Endothelial cell of umbilical vein (primary cell): Measurements from ENCODE around the gene MKLN1. TPM values are rescaled to one million over a fixed set of nuclear protein-coding genes. Genes with fewer than 3 reads are reported as not detected.

Source experiments
- BruUV-seq: library from RNA; stranded (reverse); fragments of 400-500 nt; replicated peaks from 2 replicates; lab custom pipeline; 2021; lab: Mats Ljungman, UMichigan
- CTCF ChIA-PET: fragments of 300-600, 350-600 bp; sonication (Branson Sonifier 250); formaldehyde crosslinking; loops from one replicate; lab custom pipeline; 2021; ENCODE audit warnings: antibody characterized with exemption, inconsistent platforms; lab: Charles Lee
- POLR2A ChIA-PET: fragments of 300-600, 350-600 bp; sonication (Branson Sonifier 250); formaldehyde crosslinking; loops from one replicate; lab custom pipeline; 2021; ENCODE audit warnings: antibody characterized with exemption, inconsistent platforms; lab: Charles Lee
- DNase-seq: peaks from one replicate; pipeline ENCODE4 v3.0.0-alpha.2; 2011; ENCODE audit warnings: low read depth, low spot score
- FAIRE-seq: peaks from 2 replicates; lab custom pipeline; 2011; peaks lifted over from hg19 to GRCh38; lab: Jason Lieb, UNC
- H2AFZ ChIP-seq: 2 replicates; pipeline ENCODE4 v1.6.0; 2012; ENCODE audit warnings: low read depth, low read length, control low read depth, inconsistent platforms
- H3K27ac ChIP-seq: 2 replicates; pipeline ENCODE4 v1.5.1; 2011; ENCODE audit warnings: low read depth, mild to moderate bottlenecking, control low read depth, low read length, moderate library complexity; ENCODE audit not compliant: insufficient read depth
- H3K27me3 ChIP-seq, 2 experiments: 2 replicates each; pipeline versions ENCODE4 v1.6.0 to v1.6.1; 2011; ENCODE audit warnings: low read length in 2 of 2, mixed read lengths in 1 of 2; ENCODE audit not compliant: control insufficient read depth in 2 of 2, insufficient read depth in 2 of 2
- H3K36me3 ChIP-seq, 2 experiments: 2 replicates in 1 of 2; 3 replicates in 1 of 2; pipeline ENCODE4 v1.5.1; 2011; ENCODE audit warnings: low read length in 2 of 2, mild to moderate bottlenecking in 1 of 2, moderate library complexity in 1 of 2; ENCODE audit not compliant: control insufficient read depth in 2 of 2, insufficient read depth in 2 of 2; ENCODE audit errors: extremely low read depth in 1 of 2
- H3K4me1 ChIP-seq: 3 replicates; pipeline ENCODE4 v1.5.1; 2011; ENCODE audit warnings: mild to moderate bottlenecking, low read length; ENCODE audit not compliant: control insufficient read depth, insufficient read depth; ENCODE audit errors: extremely low read depth
- H3K4me2 ChIP-seq: 2 replicates; pipeline ENCODE4 v1.6.1; 2011; ENCODE audit warnings: low read length, control low read depth, mixed read lengths; ENCODE audit not compliant: insufficient read depth
- H3K4me3 ChIP-seq, 3 experiments: fragments of 200-600 bp in 1 of 3; sonication (generic), shearing (Covaris generic) in 1 of 3; replicated peaks in 1 of 3; 2 replicates each; pipeline ENCODE4 v1.5.1; 2011 to 2016; ENCODE audit warnings: control low read depth in 3 of 3, low read length in 3 of 3, mild to moderate bottlenecking in 2 of 3, inconsistent platforms in 1 of 3, low read depth in 1 of 3, moderate library complexity in 1 of 3; ENCODE audit not compliant: insufficient read depth in 1 of 3
- H3K79me2 ChIP-seq: 2 replicates; pipeline ENCODE4 v1.6.0; 2012; ENCODE audit warnings: low read length, inconsistent platforms; ENCODE audit not compliant: control insufficient read depth, insufficient read depth
- H3K9ac ChIP-seq: replicated peaks from 2 replicates; pipeline ENCODE3; 2011; ENCODE audit warnings: low read length, control low read depth; ENCODE audit not compliant: insufficient read depth; ENCODE audit errors: extremely low read depth
- H3K9me1 ChIP-seq: replicated peaks from 3 replicates; pipeline ENCODE4 v1.6.0; 2011; ENCODE audit warnings: mild to moderate bottlenecking, low read length; ENCODE audit not compliant: control insufficient read depth, insufficient read depth; ENCODE audit errors: extremely low read depth
- H3K9me3 ChIP-seq: replicated peaks from 2 replicates; pipeline ENCODE4 v1.5.1; 2012; ENCODE audit warnings: low read length, inconsistent platforms; ENCODE audit not compliant: control insufficient read depth, insufficient read depth
- H4K20me1 ChIP-seq: replicated peaks from 2 replicates; pipeline ENCODE3; 2011; ENCODE audit warnings: mild to moderate bottlenecking, low read length; ENCODE audit not compliant: control insufficient read depth, insufficient read depth; ENCODE audit errors: extremely low read depth
- EZH2 ChIP-seq: IDR thresholded peaks from 2 replicates; pipeline ENCODE4 v1.6.1; 2012; ENCODE audit warnings: borderline replicate concordance, low read depth, mild to moderate bottlenecking, moderate library complexity, low read length, inconsistent platforms; ENCODE audit not compliant: severe bottlenecking
- FOS ChIP-seq: IDR thresholded peaks from 2 replicates; pipeline ENCODE4 v1.6.1; 2011; ENCODE audit warnings: mild to moderate bottlenecking, low read length, moderate library complexity, borderline replicate concordance; ENCODE audit not compliant: insufficient read depth
- GATA2 ChIP-seq: IDR thresholded peaks from 2 replicates; pipeline ENCODE4 v1.7.0; 2011; ENCODE audit warnings: low read depth, mild to moderate bottlenecking, moderate library complexity, mixed read lengths, low read length; ENCODE audit not compliant: insufficient read length, insufficient read depth
- JUN ChIP-seq: IDR thresholded peaks from 2 replicates; pipeline ENCODE4 v1.6.1; 2011; ENCODE audit warnings: borderline replicate concordance, low read depth; ENCODE audit not compliant: insufficient read length, insufficient read depth
- MYC ChIP-seq: IDR thresholded peaks from one replicate; pipeline ENCODE4 v1.6.1; 2011; ENCODE audit warnings: mild to moderate bottlenecking, low read depth, low read length
- POLR2A ChIP-seq: IDR thresholded peaks from 2 replicates; pipeline ENCODE4 v1.6.1; 2012; ENCODE audit warnings: low read depth, mild to moderate bottlenecking, control low read depth, low read length
- POLR2AphosphoS5 ChIP-seq: IDR thresholded peaks from 2 replicates; pipeline ENCODE4 v1.6.1; 2012; ENCODE audit warnings: low read depth, mild to moderate bottlenecking, control low read depth, low read length, moderate library complexity; ENCODE audit not compliant: insufficient read depth
- dilution Hi-C: fragments of 300-500 bp; cut with MboI; formaldehyde crosslinking; loops from one replicate; pipeline ENCODE4 v1.15.0; 2019; ENCODE audit warnings: low sequenced_read_pairs; ENCODE audit not compliant: extremely low pct_ligation_motif_present
- intact Hi-C: fragments of 100-400 bp; cut with micrococcal nuclease; formaldehyde crosslinking; loops from one replicate; pipeline ENCODE4 v1.10.0; 2022
- polyA plus RNA-seq, 4 experiments: library from polyadenylated mRNA; depleted of rRNA in 3 of 4; stranded (reverse) in 3 of 4; unstranded in 1 of 4; fragments of >200 nt; gene quantifications; 2 replicates each; pipeline versions ENCODE4 v1.2.1 to v1.2.3, GENCODE V29; 2011 to 2012; ENCODE audit warnings: missing spikeins in 1 of 4
- total RNA-seq: library from RNA; stranded (reverse); gene quantifications from 2 replicates; pipeline ENCODE4 v1.2.3, GENCODE V29; 2021
- TF ChIP-seq, protein P1 (sequence below): IDR thresholded peaks from 2 replicates; pipeline ENCODE4 v1.6.1; 2011; ENCODE audit not compliant: insufficient read depth, insufficient read length
- TF ChIP-seq, protein P2 (sequence below), 2 donors: IDR thresholded peaks; 1 replicate in 1 of 2; 2 replicates in 1 of 2; pipeline ENCODE4 v1.5.1; 2011; ENCODE audit warnings: low read length in 2 of 2, mild to moderate bottlenecking in 2 of 2, moderate library complexity in 2 of 2, control low read depth in 1 of 2, inconsistent platforms in 1 of 2, low read depth in 1 of 2; ENCODE audit not compliant: insufficient read depth in 1 of 2; ENCODE audit errors: extremely low read depth in 1 of 2

MKLN1 gene
- total and polyA plus RNA-seq, 2 donors (not counting 3 experiments of a cell fraction or from before 2014, with no cell fraction given) = 12.2 to 32.1 TPM

DNA sequence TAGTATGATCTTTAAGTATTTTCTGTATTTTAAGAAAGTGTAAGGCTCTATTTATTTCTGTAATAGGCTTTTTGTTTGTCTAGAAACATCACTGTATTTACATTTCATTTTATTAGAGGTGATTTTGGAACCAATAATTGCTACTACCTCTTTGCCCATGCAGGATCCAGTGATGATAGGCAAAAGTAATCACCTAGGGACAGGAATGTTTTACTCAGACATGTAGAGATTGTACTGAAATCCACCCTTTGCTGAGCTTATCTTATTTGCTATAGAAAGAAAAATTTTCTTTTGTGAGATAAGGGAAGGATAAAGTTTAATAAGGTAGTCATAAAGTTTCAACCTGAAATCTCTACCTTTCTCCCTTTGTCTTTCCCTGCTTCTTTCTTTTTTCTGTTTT, 73.5 kb downstream of the MKLN1 start:
- intact Hi-C loops = no loop called here
- no peaks in the 10 kb centered on the region for H3K27me3 ChIP-seq
- H2AFZ ChIP-seq = no peak overlapping the region
- dilution Hi-C loops = no loop called here
- POLR2A ChIA-PET = no interaction called here
- no peak overlapping the region for H3K4me3 ChIP-seq
- no peaks in the 10 kb centered on the region for H3K9me3 ChIP-seq
- H3K36me3 ChIP-seq = no peaks in the 10 kb centered on the region
- no peaks in the 10 kb centered on the region for H3K79me2 ChIP-seq
- H3K4me2 ChIP-seq = no peak overlapping the region
- no peaks in the 10 kb centered on the region for H4K20me1 ChIP-seq
- TF ChIP-seq GATA2 = no peak
- TF ChIP-seq, protein P1, sequence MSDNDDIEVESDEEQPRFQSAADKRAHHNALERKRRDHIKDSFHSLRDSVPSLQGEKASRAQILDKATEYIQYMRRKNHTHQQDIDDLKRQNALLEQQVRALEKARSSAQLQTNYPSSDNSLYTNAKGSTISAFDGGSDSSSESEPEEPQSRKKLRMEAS = no peak
- no peak for TF ChIP-seq FOS
- TF ChIP-seq JUN = no peak
- no peak for TF ChIP-seq POLR2AphosphoS5
- TF ChIP-seq, protein P2, sequence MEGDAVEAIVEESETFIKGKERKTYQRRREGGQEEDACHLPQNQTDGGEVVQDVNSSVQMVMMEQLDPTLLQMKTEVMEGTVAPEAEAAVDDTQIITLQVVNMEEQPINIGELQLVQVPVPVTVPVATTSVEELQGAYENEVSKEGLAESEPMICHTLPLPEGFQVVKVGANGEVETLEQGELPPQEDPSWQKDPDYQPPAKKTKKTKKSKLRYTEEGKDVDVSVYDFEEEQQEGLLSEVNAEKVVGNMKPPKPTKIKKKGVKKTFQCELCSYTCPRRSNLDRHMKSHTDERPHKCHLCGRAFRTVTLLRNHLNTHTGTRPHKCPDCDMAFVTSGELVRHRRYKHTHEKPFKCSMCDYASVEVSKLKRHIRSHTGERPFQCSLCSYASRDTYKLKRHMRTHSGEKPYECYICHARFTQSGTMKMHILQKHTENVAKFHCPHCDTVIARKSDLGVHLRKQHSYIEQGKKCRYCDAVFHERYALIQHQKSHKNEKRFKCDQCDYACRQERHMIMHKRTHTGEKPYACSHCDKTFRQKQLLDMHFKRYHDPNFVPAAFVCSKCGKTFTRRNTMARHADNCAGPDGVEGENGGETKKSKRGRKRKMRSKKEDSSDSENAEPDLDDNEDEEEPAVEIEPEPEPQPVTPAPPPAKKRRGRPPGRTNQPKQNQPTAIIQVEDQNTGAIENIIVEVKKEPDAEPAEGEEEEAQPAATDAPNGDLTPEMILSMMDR (IDR thresholded peaks at IDR 0.05; ENCODE audit: extremely low read depth in 1 of 2, insufficient read depth in 1 of 2, low read depth in 1 of 2, low read length in 2 of 2) = no peak
- no peak for TF ChIP-seq MYC
- TF ChIP-seq EZH2 = no peak
- no peak for TF ChIP-seq POLR2A
- no peak overlapping the region for H3K9ac ChIP-seq
- H3K9me1 ChIP-seq = no peaks in the 10 kb centered on the region
- H3K27ac ChIP-seq = no peak overlapping the region
- CTCF ChIA-PET = interaction anchor here (0.9 to 1.6 kb wide), 2 partner anchors 10 to 14 kb away, joined by 3 to 4 read pairs; no protein-coding TSS in a partner anchor
- DNase-seq (no peak), FAIRE-seq (no peak)
- no peaks in the 10 kb centered on the region for H3K4me1 ChIP-seq
- BruUV-seq = no TSS peak
